Endothelial cell of umbilical vein (primary cell): Measurements from ENCODE around the gene MUC13.

Experiments used
- JUN ChIP-seq: IDR thresholded peaks from 2 replicates; pipeline ENCODE4 v1.6.1; 2011; ENCODE audit warnings: borderline replicate concordance, low read depth; ENCODE audit not compliant: insufficient read length, insufficient read depth
- TF ChIP-seq, protein P1 (sequence below), 2 donors: IDR thresholded peaks; 1 replicate in 1 of 2; 2 replicates in 1 of 2; pipeline ENCODE4 v1.5.1; 2011; ENCODE audit warnings: low read length in 2 of 2, mild to moderate bottlenecking in 2 of 2, moderate library complexity in 2 of 2, control low read depth in 1 of 2, inconsistent platforms in 1 of 2, low read depth in 1 of 2; ENCODE audit not compliant: insufficient read depth in 1 of 2; ENCODE audit errors: extremely low read depth in 1 of 2
- TF ChIP-seq, protein P2 (sequence below): IDR thresholded peaks from 2 replicates; pipeline ENCODE4 v1.6.1; 2011; ENCODE audit not compliant: insufficient read depth, insufficient read length

DNA sequence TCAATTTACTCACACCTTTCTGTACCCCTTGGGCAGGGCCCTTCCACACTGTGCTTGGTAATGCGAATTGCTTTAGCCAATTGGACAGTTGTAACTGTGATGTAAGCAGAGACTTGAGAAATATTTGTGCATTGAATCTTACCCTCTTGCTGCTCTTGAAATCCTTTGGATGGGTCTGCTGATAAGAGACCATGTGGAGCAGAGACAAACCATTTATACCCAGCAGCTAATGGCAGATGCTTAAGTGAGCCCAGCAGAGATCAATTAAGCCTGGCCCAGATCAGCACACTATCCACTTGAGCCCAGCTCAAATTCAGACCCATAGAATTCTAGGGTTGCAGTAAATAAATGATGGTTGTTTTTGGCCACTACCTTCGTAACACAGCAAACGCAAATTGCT lies 19.3 kb downstream of the MUC13 start:
- TF ChIP-seq JUN = no peak
- TF ChIP-seq, protein P1, sequence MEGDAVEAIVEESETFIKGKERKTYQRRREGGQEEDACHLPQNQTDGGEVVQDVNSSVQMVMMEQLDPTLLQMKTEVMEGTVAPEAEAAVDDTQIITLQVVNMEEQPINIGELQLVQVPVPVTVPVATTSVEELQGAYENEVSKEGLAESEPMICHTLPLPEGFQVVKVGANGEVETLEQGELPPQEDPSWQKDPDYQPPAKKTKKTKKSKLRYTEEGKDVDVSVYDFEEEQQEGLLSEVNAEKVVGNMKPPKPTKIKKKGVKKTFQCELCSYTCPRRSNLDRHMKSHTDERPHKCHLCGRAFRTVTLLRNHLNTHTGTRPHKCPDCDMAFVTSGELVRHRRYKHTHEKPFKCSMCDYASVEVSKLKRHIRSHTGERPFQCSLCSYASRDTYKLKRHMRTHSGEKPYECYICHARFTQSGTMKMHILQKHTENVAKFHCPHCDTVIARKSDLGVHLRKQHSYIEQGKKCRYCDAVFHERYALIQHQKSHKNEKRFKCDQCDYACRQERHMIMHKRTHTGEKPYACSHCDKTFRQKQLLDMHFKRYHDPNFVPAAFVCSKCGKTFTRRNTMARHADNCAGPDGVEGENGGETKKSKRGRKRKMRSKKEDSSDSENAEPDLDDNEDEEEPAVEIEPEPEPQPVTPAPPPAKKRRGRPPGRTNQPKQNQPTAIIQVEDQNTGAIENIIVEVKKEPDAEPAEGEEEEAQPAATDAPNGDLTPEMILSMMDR (IDR thresholded peaks at IDR 0.05; ENCODE audit: extremely low read depth in 1 of 2, insufficient read depth in 1 of 2, low read depth in 1 of 2, low read length in 2 of 2) = no peak
- TF ChIP-seq, protein P2, sequence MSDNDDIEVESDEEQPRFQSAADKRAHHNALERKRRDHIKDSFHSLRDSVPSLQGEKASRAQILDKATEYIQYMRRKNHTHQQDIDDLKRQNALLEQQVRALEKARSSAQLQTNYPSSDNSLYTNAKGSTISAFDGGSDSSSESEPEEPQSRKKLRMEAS = no peak
